ENCODE measurements around the gene OR2V2.
"Not testable (repeated sequence)": the region's sequence is repeated elsewhere in the genome, so short reads cannot be mapped to it uniquely, and the experiment has no call there.

OR2V2 gene

DNA sequence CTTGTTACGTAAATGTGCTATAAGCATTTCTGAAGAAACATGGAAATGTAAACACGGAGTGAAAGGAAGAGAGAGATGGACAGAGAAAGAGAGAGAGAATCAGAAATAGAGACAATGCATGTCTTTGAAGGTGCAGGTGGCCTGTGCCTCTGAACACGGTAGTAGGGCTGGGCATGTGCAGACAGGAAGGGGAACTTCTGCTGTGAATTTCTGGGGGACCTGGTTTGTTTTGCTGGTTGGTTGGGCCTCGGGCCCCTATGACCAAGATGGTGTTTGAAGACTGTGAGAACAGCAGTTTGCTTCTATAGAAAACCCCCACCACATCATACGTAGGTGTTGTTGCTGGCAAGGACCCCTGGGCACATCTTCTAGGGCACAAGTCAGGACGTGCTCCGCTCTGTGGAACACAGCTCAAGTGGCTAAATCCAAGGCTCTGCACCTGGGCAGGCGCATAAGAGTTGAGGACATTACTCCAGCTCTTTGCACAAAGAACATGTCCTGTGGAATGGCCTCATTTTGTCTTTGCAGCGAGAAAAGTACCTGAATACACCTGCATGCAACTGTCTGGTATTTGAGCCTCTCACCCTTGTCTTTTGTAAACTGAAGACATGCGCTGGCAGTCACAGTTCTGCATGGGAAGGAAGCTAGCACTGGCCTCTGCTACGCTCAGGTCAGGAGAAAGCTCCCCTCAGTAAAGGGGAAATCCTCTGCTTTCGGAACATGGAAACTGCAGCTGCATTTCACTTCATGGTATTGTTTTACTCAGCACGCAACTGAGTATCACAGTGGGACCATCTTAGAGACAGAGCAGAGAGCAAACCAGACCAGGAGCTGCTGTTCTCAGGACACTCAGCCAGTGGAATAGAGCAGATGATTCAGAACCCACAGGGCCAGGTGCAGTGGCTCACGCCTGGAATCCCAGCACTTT, 2.7 kb downstream of the OR2V2 start:
- Histone ChIP-seq H2AFZ (ENCODE audit: low read length, unreplicated experiment) (no peak overlapping the region), H3K36me3 (ENCODE audit: insufficient read depth, low read length) (no peaks in the 10 kb centered on the region), H3K27me3 (ENCODE audit: insufficient read depth, low read length) (peaks cover 59% of the 10 kb centered on the region), H3K4me1 (ENCODE audit: control insufficient read depth, insufficient read depth, low read length, unreplicated experiment) (no peaks in the 10 kb centered on the region), H3K27ac (ENCODE audit: low read depth, low read length) (no peak overlapping the region), H3K4me3 (ENCODE audit: low read depth, low read length) (no peak overlapping the region), H3K79me2 (ENCODE audit: control insufficient read depth, insufficient read depth, low read length, unreplicated experiment) (no peaks in the 10 kb centered on the region)

DNA sequence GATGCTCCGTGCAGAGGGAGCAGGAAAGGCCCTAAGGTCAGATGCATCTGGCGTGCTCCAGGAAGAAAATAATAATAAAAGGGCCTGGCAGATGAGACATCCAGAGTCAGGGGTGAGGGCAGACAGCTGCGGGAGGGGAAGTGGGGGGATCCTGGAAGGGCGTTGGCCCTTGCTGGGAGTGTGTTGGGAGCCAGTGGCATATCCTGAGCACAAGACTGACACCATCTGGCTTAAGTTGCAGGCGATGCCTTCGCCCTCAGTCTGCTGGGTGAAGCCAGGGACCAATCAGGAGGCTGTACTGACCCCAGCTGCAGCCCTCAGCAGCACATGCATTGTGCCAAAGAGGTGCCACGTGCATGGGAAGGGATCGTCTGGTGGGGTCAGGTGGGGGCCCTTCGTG, 3.8 kb downstream of the OR2V2 start:
- H3K36me3 ChIP-seq (ENCODE audit: insufficient read depth, low read length): no peaks in the 10 kb centered on the region
- no peaks in the 10 kb centered on the region for H3K79me2 ChIP-seq (ENCODE audit: control insufficient read depth, insufficient read depth, low read length, unreplicated experiment)
- H3K27me3 ChIP-seq (ENCODE audit: insufficient read depth, low read length): peaks cover 60% of the 10 kb centered on the region
- no peak overlapping the region for H2AFZ ChIP-seq (ENCODE audit: low read length, unreplicated experiment)
- H3K4me3 ChIP-seq (ENCODE audit: low read depth, low read length): no peak overlapping the region
- H3K4me1 ChIP-seq (ENCODE audit: control insufficient read depth, insufficient read depth, low read length, unreplicated experiment): no peaks in the 10 kb centered on the region
- H3K27ac ChIP-seq (ENCODE audit: low read depth, low read length): no peak overlapping the region

GRCh38 chr5:181152406-181152805, 5.0 kb downstream of the OR2V2 start:
- Histone ChIP-seq H3K36me3 (ENCODE audit: insufficient read depth, low read length) (no peaks in the 10 kb centered on the region), H3K4me1 (ENCODE audit: control insufficient read depth, insufficient read depth, low read length, unreplicated experiment) (no peaks in the 10 kb centered on the region), H3K27ac (ENCODE audit: low read depth, low read length) (no peak overlapping the region), H2AFZ (ENCODE audit: low read length, unreplicated experiment) (no peak overlapping the region), H3K27me3 (ENCODE audit: insufficient read depth, low read length) (peaks cover 62% of the 10 kb centered on the region), H3K4me3 (ENCODE audit: low read depth, low read length) (no peak overlapping the region), H3K79me2 (ENCODE audit: control insufficient read depth, insufficient read depth, low read length, unreplicated experiment) (no peaks in the 10 kb centered on the region)

GRCh38 chr5:181153814-181154213, 6.4 kb downstream of the OR2V2 start:
- Histone ChIP-seq H3K4me3 (ENCODE audit: low read depth, low read length) (no peak overlapping the region), H3K4me1 (ENCODE audit: control insufficient read depth, insufficient read depth, low read length, unreplicated experiment) (no peaks in the 10 kb centered on the region), H3K36me3 (ENCODE audit: insufficient read depth, low read length) (no peaks in the 10 kb centered on the region), H3K79me2 (ENCODE audit: control insufficient read depth, insufficient read depth, low read length, unreplicated experiment) (no peaks in the 10 kb centered on the region), H2AFZ (ENCODE audit: low read length, unreplicated experiment) (no peak overlapping the region), H3K27me3 (ENCODE audit: insufficient read depth, low read length) (peaks cover 59% of the 10 kb centered on the region), H3K27ac (ENCODE audit: low read depth, low read length) (no peak overlapping the region)

DNA sequence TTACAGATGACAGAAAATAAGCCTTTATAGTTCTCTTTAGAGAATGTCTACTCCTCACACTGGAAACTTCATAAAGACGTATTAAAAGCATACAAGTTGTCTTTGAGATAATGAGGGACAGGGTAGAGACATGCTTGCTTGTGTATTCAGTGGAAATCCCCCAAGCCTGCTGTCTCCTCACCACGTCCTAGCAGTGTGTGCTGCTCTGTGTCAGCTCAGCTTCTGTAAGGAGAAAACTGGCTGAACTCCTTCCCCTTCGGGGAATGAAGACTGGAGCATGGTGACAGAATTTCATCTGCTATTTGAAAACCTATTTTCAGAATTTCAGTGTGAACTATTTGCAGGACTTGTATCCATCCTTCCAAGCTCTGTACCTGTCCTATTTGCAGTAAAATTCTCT, 9.4 kb downstream of the OR2V2 start:
- Histone ChIP-seq H3K79me2 (ENCODE audit: control insufficient read depth, insufficient read depth, low read length, unreplicated experiment) (no peaks in the 10 kb centered on the region), H3K36me3 (ENCODE audit: insufficient read depth, low read length) (no peaks in the 10 kb centered on the region), H2AFZ (ENCODE audit: low read length, unreplicated experiment) (no peak overlapping the region), H3K27ac (ENCODE audit: low read depth, low read length) (no peak overlapping the region), H3K4me3 (ENCODE audit: low read depth, low read length) (no peak overlapping the region), H3K4me1 (ENCODE audit: control insufficient read depth, insufficient read depth, low read length, unreplicated experiment) (peaks cover 9% of the 10 kb centered on the region), H3K27me3 (ENCODE audit: insufficient read depth, low read length) (peaks cover 41% of the 10 kb centered on the region)

- Histone ChIP-seq H3K4me1 (ENCODE audit: control insufficient read depth, insufficient read depth, low read length, unreplicated experiment) (peaks cover 11% of the 10 kb centered on the region), H3K36me3 (ENCODE audit: insufficient read depth, low read length) (no peaks in the 10 kb centered on the region), H3K79me2 (ENCODE audit: control insufficient read depth, insufficient read depth, low read length, unreplicated experiment) (no peaks in the 10 kb centered on the region), H3K27ac (ENCODE audit: low read depth, low read length) (no peak overlapping the region), H3K27me3 (ENCODE audit: insufficient read depth, low read length) (peaks cover 33% of the 10 kb centered on the region), H2AFZ (ENCODE audit: low read length, unreplicated experiment) (no peak overlapping the region), H3K4me3 (ENCODE audit: low read depth, low read length) (no peak overlapping the region)
Observed at GRCh38 chr5:181158869-181159268, 11.5 kb downstream of the OR2V2 start.

DNA sequence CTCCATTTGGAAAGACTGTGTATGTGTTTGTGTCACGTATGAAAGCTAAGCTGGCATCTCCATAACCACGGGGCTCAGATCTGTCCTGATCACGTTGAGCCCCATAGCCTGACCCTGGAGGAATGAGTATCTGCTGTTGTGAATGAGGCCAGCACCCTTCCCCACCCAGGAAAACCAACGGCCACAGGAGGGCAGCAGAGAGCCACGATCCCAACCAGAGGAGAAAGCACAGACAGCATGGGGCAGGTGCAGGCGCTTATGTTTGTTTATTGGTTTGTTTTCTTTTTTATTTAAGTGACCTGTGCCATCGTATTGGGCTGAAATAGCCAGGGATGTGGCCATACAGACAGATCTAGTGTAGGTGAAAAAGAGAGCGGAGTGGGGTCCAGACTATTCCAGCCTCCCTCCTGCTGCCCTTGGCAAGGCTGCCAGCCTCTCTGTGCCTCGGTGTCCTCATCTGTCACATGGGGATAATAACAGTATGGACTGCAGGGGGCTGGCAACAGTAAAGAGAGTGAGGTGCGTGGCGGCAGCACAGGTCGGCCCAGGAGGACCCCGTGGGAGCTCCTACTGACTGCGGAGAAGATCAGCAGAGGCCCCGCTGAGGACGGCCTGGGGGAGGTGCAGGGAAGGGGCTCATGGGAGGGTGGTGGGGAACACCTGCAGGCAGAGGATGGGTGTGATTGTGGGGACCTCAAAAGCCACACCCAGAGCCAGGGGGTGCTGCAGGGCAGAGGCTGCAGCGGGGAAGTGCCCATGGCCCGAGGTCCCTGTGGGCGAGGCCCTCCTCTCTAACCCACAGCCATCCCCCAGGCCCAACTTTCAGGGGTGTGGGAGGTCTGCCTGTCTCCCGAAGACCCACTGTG, 12.1 kb downstream of the OR2V2 start:
- no peaks in the 10 kb centered on the region for H3K79me2 ChIP-seq (ENCODE audit: control insufficient read depth, insufficient read depth, low read length, unreplicated experiment)
- H3K4me1 ChIP-seq (ENCODE audit: control insufficient read depth, insufficient read depth, low read length, unreplicated experiment): peaks cover 11% of the 10 kb centered on the region
- no peak overlapping the region for H2AFZ ChIP-seq (ENCODE audit: low read length, unreplicated experiment)
- 0 out of 2 replicates have a peak overlapping the region, but pooled peaks have one; percentile 65 for H3K4me3 ChIP-seq (ENCODE audit: low read depth, low read length)
- H3K27me3 ChIP-seq (ENCODE audit: insufficient read depth, low read length): peaks cover 30% of the 10 kb centered on the region
- peak overlapping the region; percentile 80 for H3K27ac ChIP-seq (ENCODE audit: low read depth, low read length)
- H3K36me3 ChIP-seq (ENCODE audit: insufficient read depth, low read length): no peaks in the 10 kb centered on the region

DNA sequence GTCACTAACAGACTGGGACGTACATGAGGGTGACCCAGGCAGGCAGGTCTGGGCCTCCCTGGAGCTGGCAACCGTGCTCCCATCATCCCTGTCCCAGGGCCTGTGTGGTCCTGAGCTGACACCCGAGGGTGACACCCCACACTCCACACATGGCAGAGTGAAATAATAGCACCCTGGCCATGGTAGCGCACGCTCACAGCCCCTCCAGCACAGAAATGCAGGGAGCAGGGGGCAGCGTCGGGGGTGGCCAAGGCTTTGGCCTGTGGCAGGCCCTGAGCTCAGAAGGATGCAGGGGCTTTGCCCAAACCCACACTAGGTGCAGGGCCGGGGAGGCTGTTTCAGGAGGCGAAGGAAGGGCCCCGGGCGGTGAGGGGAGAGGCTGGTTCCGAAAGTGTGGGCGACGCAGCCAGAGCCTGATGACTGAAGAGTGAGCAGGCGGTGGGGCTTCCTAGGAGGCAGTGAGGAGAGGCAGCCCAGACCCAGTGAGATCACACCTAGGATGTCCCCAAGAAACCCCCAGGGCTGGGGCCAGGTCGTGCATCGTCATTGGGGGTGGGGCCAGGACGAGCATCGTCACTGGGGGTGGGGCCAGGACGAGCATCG, 12.9 kb downstream of the OR2V2 start:
- Histone ChIP-seq H3K36me3 (ENCODE audit: insufficient read depth, low read length) (no peaks in the 10 kb centered on the region), H3K27me3 (ENCODE audit: insufficient read depth, low read length) (peaks cover 29% of the 10 kb centered on the region), H3K79me2 (ENCODE audit: control insufficient read depth, insufficient read depth, low read length, unreplicated experiment) (no peaks in the 10 kb centered on the region), H3K27ac (ENCODE audit: low read depth, low read length) (peak overlapping the region; percentile 80), H2AFZ (ENCODE audit: low read length, unreplicated experiment) (peak overlapping the region; percentile 74), H3K4me1 (ENCODE audit: control insufficient read depth, insufficient read depth, low read length, unreplicated experiment) (peaks cover 11% of the 10 kb centered on the region), H3K4me3 (ENCODE audit: low read depth, low read length) (peak overlapping the region; percentile 65)

DNA sequence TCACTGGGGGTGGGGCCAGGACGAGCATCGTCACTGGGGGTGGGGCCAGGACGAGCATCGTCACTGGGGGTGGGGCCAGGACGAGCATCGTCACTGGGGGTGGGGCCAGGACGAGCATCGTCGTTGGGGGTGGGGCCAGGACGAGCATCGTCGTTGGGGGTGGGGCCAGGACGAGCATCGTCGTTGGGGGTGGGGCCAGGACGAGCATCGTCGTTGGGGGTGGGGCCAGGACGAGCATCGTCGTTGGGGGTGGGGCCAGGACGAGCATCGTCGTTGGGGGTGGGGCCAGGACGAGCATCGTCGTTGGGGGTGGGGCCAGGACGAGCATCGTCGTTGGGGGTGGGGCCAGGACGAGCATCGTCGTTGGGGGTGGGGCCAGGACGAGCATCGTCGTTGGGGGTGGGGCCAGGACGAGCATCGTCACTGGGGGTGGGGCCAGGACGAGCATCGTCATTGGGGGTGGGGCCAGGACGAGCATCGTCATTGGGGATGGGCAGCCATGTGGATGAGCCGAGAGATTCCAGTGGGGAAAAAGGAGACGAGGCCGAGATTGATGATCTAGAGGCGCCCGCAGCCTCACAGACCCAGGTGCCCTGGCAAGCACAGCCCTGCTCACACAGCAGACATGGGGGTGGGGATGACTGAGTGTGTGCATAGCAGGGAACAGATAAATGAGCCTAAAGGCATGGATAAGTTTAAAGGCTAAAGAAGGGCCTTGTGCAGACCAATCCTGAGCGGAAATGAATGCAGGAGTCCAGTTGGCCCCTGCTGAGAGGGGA, 13.6 kb downstream of the OR2V2 start:
- Histone ChIP-seq H2AFZ (ENCODE audit: low read length, unreplicated experiment) (peak overlapping the region; percentile 99), H3K4me1 (ENCODE audit: control insufficient read depth, insufficient read depth, low read length, unreplicated experiment) (peaks cover 11% of the 10 kb centered on the region), H3K27ac (ENCODE audit: low read depth, low read length) (peak overlapping the region; percentile 86), H3K27me3 (ENCODE audit: insufficient read depth, low read length) (peaks cover 22% of the 10 kb centered on the region), H3K4me3 (ENCODE audit: low read depth, low read length) (peak overlapping the region; percentile 75)
- not testable (repeated sequence) for H3K79me2 ChIP-seq (ENCODE audit: control insufficient read depth, insufficient read depth, low read length, unreplicated experiment); H3K36me3 ChIP-seq (ENCODE audit: insufficient read depth, low read length)
